ENCODE measurements around the gene HSD3B7. TPM values are rescaled to one million over a fixed set of nuclear protein-coding genes. Genes with fewer than 3 reads are reported as not detected.

Gene HSD3B7
- total and polyA plus RNA-seq, 2 of the 8 experiments (the other 6 are each of a cell fraction or from before 2014, with no cell fraction given), result 2.9 to 6.6 TPM

DNA sequence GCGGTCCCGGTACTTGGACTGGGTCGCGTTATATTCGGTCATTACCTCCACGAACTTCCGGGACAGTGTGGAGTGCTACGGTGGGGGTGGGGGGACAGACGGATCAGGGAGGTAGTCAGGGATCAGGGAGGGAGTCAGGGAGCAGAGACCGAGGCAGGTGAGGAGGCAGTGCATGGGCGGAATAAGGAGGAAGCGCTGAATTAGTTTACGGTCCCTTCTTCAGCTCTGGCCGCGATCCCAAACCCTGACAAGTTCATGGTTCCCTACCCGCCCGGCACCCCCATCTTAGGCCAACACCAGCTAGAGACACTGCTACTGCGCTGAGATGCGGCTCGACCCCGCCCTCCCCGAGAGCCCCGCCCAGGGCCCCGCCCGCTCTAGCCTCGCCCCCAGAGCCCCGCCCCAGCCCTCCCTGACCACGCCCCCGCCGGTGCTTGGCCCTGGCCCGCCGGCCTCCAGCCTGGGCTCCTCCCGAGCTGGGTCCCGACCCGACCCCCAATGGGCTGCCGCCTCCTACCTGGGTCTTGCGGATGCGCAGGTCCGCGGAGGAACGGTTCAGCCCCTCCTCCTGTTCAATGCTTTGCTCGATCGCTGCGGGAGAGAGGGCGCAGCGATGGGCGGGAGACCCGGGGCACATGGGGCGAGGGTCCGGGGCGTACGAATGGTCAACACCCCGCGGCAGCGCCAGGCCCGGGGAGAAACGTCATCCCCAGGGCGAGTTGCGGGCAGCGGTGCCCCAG is 12.1 kb downstream of the HSD3B7 start (continued):
- peak in 1 of 2 experiments; percentile 54; a peak in 2 of 4 replicates for TF ChIP-seq SIN3A (conservative IDR thresholded peaks at IDR 0.05 in 1 of 2, IDR thresholded peaks at IDR 0.05 in 1 of 2; ENCODE audit: low read depth in 1 of 2, low read length in 2 of 2)
- no peak for TF ChIP-seq MAFK (IDR thresholded peaks at IDR 0.05; ENCODE audit: low read depth, low read length)
- TF ChIP-seq GABPA (IDR thresholded peaks at IDR 0.05; ENCODE audit: borderline replicate concordance, insufficient read depth, low read length), result no peak
- no peak for TF ChIP-seq KDM1A (IDR thresholded peaks at IDR 0.05; ENCODE audit: borderline replicate concordance, low read length)
- peak; percentile 58; the same call in 1 of the 2 replicates for TF ChIP-seq TBP (IDR thresholded peaks at IDR 0.05; ENCODE audit: low read depth, low read length)
- no peak for TF ChIP-seq FOSL1 (IDR thresholded peaks at IDR 0.05; ENCODE audit: insufficient read depth, low read depth, low read length)
- TF ChIP-seq GTF2F1 (IDR thresholded peaks at IDR 0.05; ENCODE audit: borderline replicate concordance, low read depth, low read length), result no peak
- TF ChIP-seq, protein P1, sequence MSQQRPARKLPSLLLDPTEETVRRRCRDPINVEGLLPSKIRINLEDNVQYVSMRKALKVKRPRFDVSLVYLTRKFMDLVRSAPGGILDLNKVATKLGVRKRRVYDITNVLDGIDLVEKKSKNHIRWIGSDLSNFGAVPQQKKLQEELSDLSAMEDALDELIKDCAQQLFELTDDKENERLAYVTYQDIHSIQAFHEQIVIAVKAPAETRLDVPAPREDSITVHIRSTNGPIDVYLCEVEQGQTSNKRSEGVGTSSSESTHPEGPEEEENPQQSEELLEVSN (IDR thresholded peaks at IDR 0.05), result peak; percentile 75
- TF ChIP-seq NRF1 (IDR thresholded peaks at IDR 0.05; ENCODE audit: low read depth, low read length), result peak; percentile 31; the same call in 1 of the 2 replicates
- TF ChIP-seq POLR2A (IDR thresholded peaks at IDR 0.05; ENCODE audit: control extremely low read depth in 1 of 2, low read depth in 2 of 2, low read length in 2 of 2), result no peak; a peak in 1 of 3 replicates
- TF ChIP-seq KDM4A (IDR thresholded peaks at IDR 0.05; ENCODE audit: low read depth, low read length, severe bottlenecking), result peak; percentile 45
- TF ChIP-seq SIRT6 (IDR thresholded peaks at IDR 0.05; ENCODE audit: low read length), result no peak
- TF ChIP-seq, protein P2, sequence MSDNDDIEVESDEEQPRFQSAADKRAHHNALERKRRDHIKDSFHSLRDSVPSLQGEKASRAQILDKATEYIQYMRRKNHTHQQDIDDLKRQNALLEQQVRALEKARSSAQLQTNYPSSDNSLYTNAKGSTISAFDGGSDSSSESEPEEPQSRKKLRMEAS (IDR thresholded peaks at IDR 0.05), result peak; percentile 66

All from H1 (cell line).